B cell (primary cell): Measurements from ENCODE around the gene PIGT. TPM values are rescaled to one million over a fixed set of nuclear protein-coding genes. Genes with fewer than 3 reads are reported as not detected.

Experiments used
- ATAC-seq: fragments of 200-7000 bp; cut with Tn5 transposase; one replicate; pipeline ENCODE4 v1.10.0; 2021; ENCODE audit warnings: low read depth, mild to moderate bottlenecking, moderate number of reproducible peaks, moderate library complexity
- CTCF ChIA-PET: fragments of 350-600 bp; sonication (Branson Sonifier 250); formaldehyde crosslinking; loops from one replicate; lab custom pipeline; 2021; ENCODE audit warnings: antibody characterized with exemption, inconsistent platforms; lab: Charles Lee
- POLR2A ChIA-PET: fragments of 350-600 bp; sonication (Branson Sonifier 250); formaldehyde crosslinking; loops from one replicate; lab custom pipeline; 2021; ENCODE audit warnings: antibody characterized with exemption; lab: Charles Lee
- DNase-seq: peaks from one replicate; pipeline ENCODE4 v3.0.0; 2013
- H2AFZ ChIP-seq: 2 replicates; pipeline ENCODE4 v1.6.1; 2012; ENCODE audit warnings: mild to moderate bottlenecking, low read depth, low read length; ENCODE audit not compliant: insufficient read depth, poor library complexity, severe bottlenecking
- H3K27ac ChIP-seq, 2 donors: 1 replicate in 1 of 2; 2 replicates in 1 of 2; pipeline ENCODE4 v1.5.1; 2012 to 2013; ENCODE audit warnings: low read length in 2 of 2, mild to moderate bottlenecking in 2 of 2, moderate library complexity in 1 of 2
- H3K27me3 ChIP-seq, 4 experiments: fragments of 200-600 bp in 1 of 4; sonication (generic) in 1 of 4; replicated peaks in 1 of 4; 1 replicate in 2 of 4; 2 replicates in 2 of 4; pipeline versions ENCODE4 v1.6.1 to v1.7.0; 2013 to 2016; ENCODE audit warnings: low read length in 3 of 4, mild to moderate bottlenecking in 2 of 4, mixed read lengths in 1 of 4, moderate library complexity in 1 of 4; ENCODE audit not compliant: insufficient read depth in 4 of 4, control insufficient read depth in 3 of 4; ENCODE audit errors: control extremely low read depth in 1 of 4
- H3K36me3 ChIP-seq, 2 experiments: replicated peaks in 1 of 2; 1 replicate in 1 of 2; 2 replicates in 1 of 2; pipeline versions ENCODE4 v1.6.1 to v1.7.1; 2013; ENCODE audit warnings: low read length in 1 of 2; ENCODE audit not compliant: insufficient read depth in 2 of 2, control insufficient read depth in 1 of 2; ENCODE audit errors: control extremely low read depth in 1 of 2, extremely low read depth in 1 of 2
- H3K4me1 ChIP-seq, 2 donors: fragments of 200-600 bp in 1 of 2; sonication (generic) in 1 of 2; 1 replicate in 1 of 2; 2 replicates in 1 of 2; pipeline versions ENCODE4 v1.5.1 to v1.6.1; 2013 to 2017; ENCODE audit warnings: low read length in 2 of 2; ENCODE audit not compliant: control insufficient read depth in 2 of 2, insufficient read depth in 2 of 2
- H3K4me2 ChIP-seq: replicated peaks from 2 replicates; pipeline ENCODE3; 2012; ENCODE audit warnings: mild to moderate bottlenecking, low read depth, low read length; ENCODE audit not compliant: poor library complexity, severe bottlenecking
- H3K4me3 ChIP-seq, 5 experiments: fragments of 200-600 bp in 1 of 5; sonication (generic) in 1 of 5; 1 replicate in 3 of 5; 2 replicates in 2 of 5; pipeline versions ENCODE4 v1.5.1 to v1.7.0; 2011 to 2016; ENCODE audit warnings: low read length in 4 of 5, mild to moderate bottlenecking in 4 of 5, low read depth in 2 of 5, control low read depth in 1 of 5, moderate library complexity in 1 of 5; ENCODE audit not compliant: insufficient read depth in 1 of 5; ENCODE audit errors: control extremely low read depth in 1 of 5, extremely low read depth in 1 of 5
- H3K79me2 ChIP-seq: fragments of 200-600 bp; sonication (generic); one replicate; pipeline ENCODE4 v1.6.0; 2016; ENCODE audit warnings: low read length; ENCODE audit not compliant: control insufficient read depth, insufficient read depth
- H3K9ac ChIP-seq: fragments of 200-600 bp; sonication (generic); 2 replicates; pipeline ENCODE4 v1.6.1; 2017; ENCODE audit warnings: mild to moderate bottlenecking, low read length, moderate library complexity
- H3K9me3 ChIP-seq, 3 donors: one replicate each; pipeline versions ENCODE4 v1.6.1 to v1.7.1; 2013; ENCODE audit warnings: low read length in 2 of 3; ENCODE audit not compliant: control insufficient read depth in 2 of 3, insufficient read depth in 1 of 3; ENCODE audit errors: control extremely low read depth in 1 of 3
- H4K20me1 ChIP-seq: 2 replicates; pipeline ENCODE4 v1.6.0; 2012; ENCODE audit warnings: mild to moderate bottlenecking, low read length; ENCODE audit not compliant: insufficient read depth, control insufficient read depth, poor library complexity, severe bottlenecking
- H3K27ac Mint-ChIP-seq: one replicate; pipeline ENCODE4 v1.8.0; 2021; ENCODE audit warnings: mixed read lengths
- H3K27me3 Mint-ChIP-seq: one replicate; pipeline ENCODE4 v1.8.0; 2021; ENCODE audit warnings: mixed read lengths
- H3K4me1 Mint-ChIP-seq: one replicate; pipeline ENCODE4 v1.8.0; 2021; ENCODE audit warnings: mixed read lengths
- H3K4me3 Mint-ChIP-seq: one replicate; pipeline ENCODE4 v1.8.0; 2021; ENCODE audit warnings: mixed read lengths
- H3K9me3 Mint-ChIP-seq: one replicate; pipeline ENCODE4 v1.8.0; 2022; ENCODE audit warnings: mixed read lengths; ENCODE audit not compliant: insufficient read depth
- EZH2 ChIP-seq: IDR thresholded peaks from 2 replicates; pipeline ENCODE4 v1.6.1; 2012; ENCODE audit warnings: borderline replicate concordance, low read depth, mild to moderate bottlenecking, moderate library complexity, low read length; ENCODE audit not compliant: insufficient read depth, poor library complexity, severe bottlenecking
- WGBS: methylation state at CpG from one replicate; pipeline ENCODE4 v1.1.5; 2013; ENCODE audit warnings: missing lambda C conversion rate; ENCODE audit not compliant: insufficient coverage; 5-methylcytosine and 5-hydroxymethylcytosine counted together
- intact Hi-C: fragments of 100-400 bp; cut with micrococcal nuclease; formaldehyde crosslinking; loops from one replicate; pipeline ENCODE4 v1.10.0; 2022
- polyA plus RNA-seq: library from polyadenylated mRNA; depleted of rRNA; stranded (reverse); fragments of >200 nt; gene quantifications from 2 replicates; pipeline ENCODE4 v1.2.3, GENCODE V29; 2012
- total RNA-seq, 2 donors: library from RNA; stranded (reverse); fragments of 120-200 nt in 1 of 2; gene quantifications; 1 replicate in 1 of 2; 2 replicates in 1 of 2; pipeline versions ENCODE4 v1.2.3 to v1.2.4, GENCODE V29; 2013 to 2022
- TF ChIP-seq, protein P1 (sequence below): fragments of 200-600 bp; IDR thresholded peaks from one replicate; pipeline ENCODE4 v1.8.0; 2022; ENCODE audit warnings: antibody characterized with exemption, mild to moderate bottlenecking

PIGT gene
- total and polyA plus RNA-seq, 2 donors (not counting 1 experiment from before 2014, with no cell fraction given) = 51.6 to 106 TPM

- Histone ChIP-seq H3K4me1 (peaks cover 12 to 16% of the 10 kb centered on the region in 2 donors), H3K27me3 (peaks cover 0 to 5% (median 1%) of the 10 kb centered on the region in 4 experiments), H3K9me3 (no peaks in the 10 kb centered on the region), H3K4me3 (no peak overlapping the region), H2AFZ (no peak overlapping the region), H3K79me2 (no peaks in the 10 kb centered on the region), H3K4me2 (no peak overlapping the region), H3K9ac (no peak overlapping the region), H3K27ac (no peak overlapping the region), H4K20me1 (no peaks in the 10 kb centered on the region), H3K36me3 (no peaks in the 10 kb centered on the region)
- ATAC-seq (no peak), DNase-seq (no peak)
- peaks cover 17% of the 10 kb centered on the region for H3K4me1 Mint-ChIP-seq
- ChIA-PET POLR2A (no interaction called here), CTCF (interaction anchor here (1.0 to 7.8 kb wide), 15 partner anchors 10 to 157 kb away, joined by 3 to 79 read pairs (median 8); partner anchors contain the start of genes DBNDD2 and SYS1)
- 79% methylated on average over 2 of the region's 3 CpGs for WGBS
- no peak overlapping the region for H3K27ac Mint-ChIP-seq
- H3K27me3 Mint-ChIP-seq = peaks cover 8% of the 10 kb centered on the region
- no peak overlapping the region for H3K4me3 Mint-ChIP-seq
- H3K9me3 Mint-ChIP-seq = no peaks in the 10 kb centered on the region
- TF ChIP-seq, protein P1, sequence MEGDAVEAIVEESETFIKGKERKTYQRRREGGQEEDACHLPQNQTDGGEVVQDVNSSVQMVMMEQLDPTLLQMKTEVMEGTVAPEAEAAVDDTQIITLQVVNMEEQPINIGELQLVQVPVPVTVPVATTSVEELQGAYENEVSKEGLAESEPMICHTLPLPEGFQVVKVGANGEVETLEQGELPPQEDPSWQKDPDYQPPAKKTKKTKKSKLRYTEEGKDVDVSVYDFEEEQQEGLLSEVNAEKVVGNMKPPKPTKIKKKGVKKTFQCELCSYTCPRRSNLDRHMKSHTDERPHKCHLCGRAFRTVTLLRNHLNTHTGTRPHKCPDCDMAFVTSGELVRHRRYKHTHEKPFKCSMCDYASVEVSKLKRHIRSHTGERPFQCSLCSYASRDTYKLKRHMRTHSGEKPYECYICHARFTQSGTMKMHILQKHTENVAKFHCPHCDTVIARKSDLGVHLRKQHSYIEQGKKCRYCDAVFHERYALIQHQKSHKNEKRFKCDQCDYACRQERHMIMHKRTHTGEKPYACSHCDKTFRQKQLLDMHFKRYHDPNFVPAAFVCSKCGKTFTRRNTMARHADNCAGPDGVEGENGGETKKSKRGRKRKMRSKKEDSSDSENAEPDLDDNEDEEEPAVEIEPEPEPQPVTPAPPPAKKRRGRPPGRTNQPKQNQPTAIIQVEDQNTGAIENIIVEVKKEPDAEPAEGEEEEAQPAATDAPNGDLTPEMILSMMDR = no peak
- no peak for TF ChIP-seq EZH2
- intact Hi-C loops = no loop called here
Observed at GRCh38 chr20:45449528-45449927, 33.6 kb downstream of the PIGT start.

- H3K4me3 Mint-ChIP-seq = no peak overlapping the region
- ChIA-PET CTCF (interaction anchor here (1.0 to 7.8 kb wide), 18 partner anchors 9 to 321 kb away, joined by 3 to 79 read pairs (median 8); partner anchors contain the start of gene SYS1), POLR2A (interaction anchor here (0.8 kb wide), 1 partner anchor 14 kb away, joined by 3 read pairs; no protein-coding TSS in a partner anchor)
- TF ChIP-seq, protein P1 = peak; percentile 75
- TF ChIP-seq EZH2 = no peak
- no peak overlapping the region for H3K4me2 ChIP-seq
- WGBS = 93% methylated on average over 3 of the region's 5 CpGs
- peaks cover 12 to 16% of the 10 kb centered on the region in 2 donors for H3K4me1 ChIP-seq
- peaks cover 17% of the 10 kb centered on the region for H3K4me1 Mint-ChIP-seq
- H3K27me3 ChIP-seq = peaks cover 0 to 5% (median 0%) of the 10 kb centered on the region in 4 experiments
- DNase-seq = peak; percentile 75
- H3K9ac ChIP-seq = no peak overlapping the region
- H3K9me3 Mint-ChIP-seq = no peaks in the 10 kb centered on the region
- H3K36me3 ChIP-seq = no peaks in the 10 kb centered on the region
- peaks cover 6% of the 10 kb centered on the region for H3K27me3 Mint-ChIP-seq
- no peak overlapping the region for H3K27ac ChIP-seq
- intact Hi-C loops = loop anchor here (1.0 to 10.0 kb wide), 3 partner anchors 82 to 325 kb away; no protein-coding TSS in a partner anchor
- no peaks in the 10 kb centered on the region for H4K20me1 ChIP-seq
- H3K4me3 ChIP-seq = no peak overlapping the region
- H3K9me3 ChIP-seq = no peaks in the 10 kb centered on the region
- no peak overlapping the region for H2AFZ ChIP-seq
- peak; percentile 57 for ATAC-seq
- no peaks in the 10 kb centered on the region for H3K79me2 ChIP-seq
- H3K27ac Mint-ChIP-seq = no peak overlapping the region
Observed at GRCh38 chr20:45450097-45450818, 34.3 kb downstream of the PIGT start.
